Medulla oblongata (tissue), 1 donor: ENCODE results near the gene OSBPL5.

Experiments used
- DNase-seq: peaks from one replicate; pipeline ENCODE4 v3.0.0-alpha.2; 2015; ENCODE audit errors: extremely low spot score

OSBPL5 gene

DNA sequence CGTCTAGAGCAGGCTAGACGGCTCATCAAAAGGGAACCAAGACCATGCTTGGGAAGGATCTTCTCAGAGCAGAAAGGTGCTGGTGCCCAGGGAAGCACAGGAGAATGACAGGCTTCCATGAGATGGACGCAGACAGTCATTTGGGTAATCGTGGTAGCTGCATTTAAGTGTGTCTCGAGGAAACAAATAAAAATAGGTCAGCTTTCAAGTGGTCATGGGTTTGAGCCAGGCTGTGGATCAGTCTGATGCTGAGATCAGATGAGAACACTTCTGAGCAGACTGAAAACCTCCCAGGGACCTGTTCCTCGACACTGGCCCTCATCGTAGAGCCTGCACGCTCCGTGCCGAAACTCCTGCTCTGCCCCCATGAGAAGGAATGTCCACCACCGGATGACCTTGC lies 112.5 kb downstream of the OSBPL5 start:
- DNase-seq, result no peak

DNA sequence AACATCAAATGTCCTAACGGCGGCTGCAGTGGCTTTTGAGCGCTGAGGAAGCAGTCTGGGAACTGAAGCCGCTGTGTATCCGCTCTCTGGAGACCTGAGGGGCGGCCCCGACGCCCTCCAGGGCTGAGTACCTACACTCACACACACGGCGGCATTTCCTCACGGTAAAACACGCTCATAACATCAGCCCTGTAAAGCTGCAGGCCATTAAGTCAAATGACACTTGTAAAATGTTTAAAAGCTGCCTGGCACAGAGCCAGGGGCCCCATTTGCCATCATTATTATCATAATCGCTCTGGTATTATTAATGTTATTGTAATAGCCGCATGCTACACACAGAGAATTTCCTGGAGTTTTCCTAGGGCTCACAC lies 113.0 kb downstream of the OSBPL5 start:
- DNase-seq, result no peak

DNA sequence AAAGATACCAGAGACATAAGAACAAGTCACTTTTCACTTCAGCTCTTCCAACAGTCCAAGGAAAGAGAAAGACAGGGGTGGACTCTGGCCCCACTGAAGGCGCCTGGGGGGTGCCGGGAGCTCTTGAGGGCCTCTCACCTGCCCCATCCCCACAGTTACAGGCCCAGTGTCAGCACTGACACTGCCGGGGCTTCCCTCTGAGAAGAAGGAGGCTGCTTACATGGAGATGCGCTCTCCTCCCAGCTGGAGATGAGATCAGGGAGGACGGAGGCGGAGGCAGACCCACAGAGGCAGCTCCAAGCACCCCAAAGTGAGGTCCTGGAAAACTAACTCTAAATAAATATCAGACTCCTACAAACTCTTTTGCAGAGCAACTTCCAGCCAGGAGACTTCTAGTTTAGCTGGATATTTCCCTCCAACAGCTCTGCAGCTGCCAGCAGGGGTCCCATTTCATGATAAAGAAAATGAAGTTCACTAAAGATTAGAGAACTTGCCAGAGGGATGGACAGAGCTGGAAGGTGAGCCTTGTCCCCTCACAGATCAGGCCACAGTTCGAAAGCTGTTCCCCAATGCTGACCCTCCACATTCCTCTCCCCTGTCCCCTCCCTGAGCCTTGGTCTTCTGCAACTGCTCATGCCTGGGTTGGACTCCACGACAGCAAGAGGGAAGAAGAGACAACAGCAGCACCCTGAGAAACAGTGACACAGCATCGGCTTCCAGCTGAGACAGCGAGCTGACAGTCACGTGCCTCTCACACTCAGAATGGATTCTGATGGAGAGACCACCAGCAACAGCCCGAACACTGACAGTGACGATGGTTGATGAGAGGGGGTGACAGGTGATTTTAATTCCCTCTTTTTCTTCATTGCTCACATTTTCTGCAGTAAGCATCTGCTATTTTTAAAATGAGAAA lies 113.7 kb downstream of the OSBPL5 start:
- peak; percentile 45 for DNase-seq

DNA sequence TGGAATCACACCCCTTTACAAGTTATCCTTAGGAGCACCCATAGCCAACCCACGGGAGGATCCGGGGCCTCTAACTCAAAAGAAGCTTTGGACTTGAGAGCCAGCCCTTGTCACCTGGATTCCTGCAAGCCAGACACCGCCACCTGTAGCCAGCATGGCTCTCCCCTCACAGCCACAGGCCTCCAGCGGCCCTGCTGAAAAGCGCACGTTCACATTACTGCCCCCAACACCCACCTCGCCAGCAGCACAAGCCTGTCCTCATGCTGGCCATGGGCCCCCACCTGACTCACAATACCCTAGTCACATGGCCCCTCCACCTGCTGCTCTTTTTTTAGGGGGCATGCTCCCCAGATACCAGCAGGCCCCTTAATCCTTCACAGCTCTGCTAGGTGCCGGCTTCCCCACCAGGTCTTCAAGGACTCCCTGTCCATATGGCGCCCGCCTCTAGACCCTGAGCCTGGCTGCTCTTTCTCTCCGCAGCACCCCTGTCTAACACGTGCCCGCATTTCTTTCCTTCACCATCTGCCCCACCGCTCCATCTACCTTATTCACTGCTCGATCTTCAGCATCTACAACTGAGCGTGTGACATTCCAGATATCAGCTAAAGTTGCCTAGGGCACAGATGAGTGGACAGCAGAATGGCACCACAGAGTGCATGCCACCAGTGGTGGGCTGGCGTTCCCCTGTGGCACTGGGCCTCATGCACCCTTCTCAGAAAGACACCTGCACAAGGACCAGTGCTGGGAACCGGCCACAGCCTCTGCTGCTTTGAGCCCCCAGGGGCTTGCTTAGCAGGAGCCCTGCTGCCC lies 114.5 kb downstream of the OSBPL5 start:
- no peak for DNase-seq

DNA sequence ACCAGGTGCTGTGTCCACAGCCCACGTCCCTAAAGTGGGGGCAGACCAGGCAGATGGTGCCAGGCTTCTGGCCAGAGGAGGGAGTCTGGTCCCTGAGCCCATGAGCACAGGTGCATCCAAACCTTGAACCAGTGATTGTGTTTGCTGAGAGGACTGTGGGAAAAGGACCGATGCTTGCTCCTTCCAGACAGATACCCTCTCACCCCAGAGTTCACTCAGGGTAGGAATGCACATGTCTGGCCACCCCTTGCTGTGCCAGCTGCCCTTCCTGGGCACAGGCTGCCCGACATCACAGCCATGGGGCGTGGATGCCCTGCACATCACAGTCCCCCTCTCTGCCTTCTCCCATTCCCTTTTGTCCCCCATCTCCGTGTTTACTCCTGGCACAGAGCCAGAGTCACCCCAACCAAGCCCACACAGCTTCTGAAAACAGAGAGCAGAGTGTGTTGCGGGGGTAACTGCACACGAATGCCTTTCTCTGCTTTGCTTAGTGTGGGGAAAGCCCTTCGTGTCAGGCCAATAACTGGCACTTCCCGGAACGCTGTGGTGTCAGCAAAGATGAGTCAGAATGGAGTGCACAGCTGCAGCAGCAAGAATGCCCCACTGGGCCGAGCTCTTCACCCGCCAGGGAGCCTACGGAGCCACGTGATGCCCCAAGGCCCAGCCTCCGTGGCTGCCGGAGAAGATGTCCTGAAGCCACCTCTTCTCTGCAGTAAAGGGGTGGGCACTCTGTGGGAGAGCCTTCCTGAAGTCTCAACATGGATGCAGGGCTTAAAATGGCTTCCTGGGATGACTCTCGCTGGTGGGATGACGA lies 115.5 kb downstream of the OSBPL5 start:
- DNase-seq, result peak; percentile 94

DNA sequence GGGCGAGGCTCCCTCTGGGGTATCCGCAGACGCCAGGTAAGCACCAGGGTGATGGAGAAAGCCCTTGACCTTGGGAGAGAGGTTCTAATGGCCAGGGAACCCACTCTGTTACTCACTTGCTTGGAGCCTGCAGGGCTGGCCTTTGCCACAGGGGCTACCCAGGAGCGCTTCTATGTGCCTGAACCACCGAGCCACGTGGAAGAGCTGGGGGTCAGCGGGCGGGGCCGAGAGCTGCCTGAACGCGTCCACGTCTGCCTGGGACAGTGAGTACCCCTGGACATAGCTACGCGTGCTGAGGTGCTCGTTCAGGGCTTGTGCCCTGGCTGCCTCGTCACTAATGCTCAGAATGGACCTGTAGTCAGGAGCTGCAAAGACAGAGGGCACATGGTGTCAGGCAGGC lies 117.5 kb downstream of the OSBPL5 start:
- DNase-seq, result no peak

DNA sequence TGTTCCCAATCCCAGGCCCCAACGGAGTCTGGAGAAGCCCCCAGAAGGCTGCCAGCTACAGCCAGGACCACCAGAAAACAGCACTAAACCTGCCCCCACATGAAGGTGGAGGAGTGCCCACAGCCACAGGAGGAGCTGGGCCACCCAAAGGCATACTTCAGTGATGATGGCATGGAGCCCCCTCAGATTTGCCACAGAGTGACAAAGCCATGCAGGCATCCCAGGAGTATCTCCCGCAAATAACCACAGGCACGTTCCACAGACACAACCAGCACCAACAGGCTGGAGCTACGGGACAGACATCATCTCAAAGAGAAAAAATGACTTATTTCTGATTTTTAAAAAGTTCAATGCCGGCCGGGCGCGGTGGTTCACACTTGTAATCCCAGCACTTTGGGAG lies 118.5 kb downstream of the OSBPL5 start:
- DNase-seq, result no peak

DNA sequence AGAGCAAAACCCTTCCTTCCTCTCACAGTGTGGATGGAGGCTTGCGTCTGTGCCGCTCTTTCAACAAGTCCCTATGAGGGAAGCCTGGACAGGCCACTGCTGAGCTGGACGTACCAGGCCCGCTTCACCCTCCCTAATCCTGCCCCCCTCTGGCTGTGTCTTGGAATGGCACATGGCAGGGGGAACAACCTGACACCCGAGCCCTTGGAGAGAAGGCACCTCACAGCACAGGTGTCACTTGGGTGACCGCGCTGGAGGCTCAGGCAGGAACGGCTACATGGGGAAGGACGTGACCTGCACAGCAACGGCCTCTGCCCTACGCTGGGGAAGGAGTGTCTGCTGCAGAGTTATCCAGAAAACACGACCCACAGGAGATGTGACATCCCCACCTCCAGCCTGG lies 118.9 kb downstream of the OSBPL5 start:
- no peak for DNase-seq

DNA sequence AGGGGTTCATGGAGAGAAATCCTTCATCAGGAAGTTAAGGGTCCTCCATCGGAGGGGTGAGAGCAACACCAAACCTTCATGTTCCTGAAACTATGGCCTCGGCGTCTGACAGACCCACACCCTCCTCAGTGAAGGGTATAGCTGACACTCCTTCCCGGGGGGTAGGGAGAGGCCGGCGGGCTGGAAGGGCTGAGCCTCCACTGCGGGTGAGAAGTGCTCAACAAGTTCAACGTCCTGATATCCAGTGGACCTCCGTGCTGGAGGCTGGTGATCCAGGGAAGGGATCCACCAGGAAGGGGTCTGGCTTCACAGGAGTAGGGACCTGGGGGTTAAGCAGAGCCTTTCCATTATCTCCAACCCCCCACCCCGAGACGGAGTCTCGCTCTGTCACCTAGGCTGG lies 120.2 kb downstream of the OSBPL5 start:
- DNase-seq, result no peak

DNA sequence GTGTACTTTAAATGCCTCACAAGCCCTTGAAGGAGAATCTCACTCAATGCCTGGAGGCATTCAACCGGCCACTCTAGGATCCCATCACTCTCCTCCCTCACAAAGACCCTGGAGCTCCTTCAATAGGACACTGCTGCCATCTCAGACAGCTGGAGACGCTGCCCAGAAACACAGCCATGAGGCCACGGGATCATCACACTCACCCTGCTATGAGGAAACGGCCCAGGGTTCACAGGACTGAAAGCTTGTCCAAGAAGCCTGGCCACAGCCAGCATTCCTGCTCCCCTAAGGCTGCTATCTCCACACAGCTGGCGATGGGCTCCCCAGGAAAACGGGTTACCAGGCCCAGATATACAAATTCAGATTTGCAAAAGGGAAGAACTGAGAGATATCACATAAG lies 121.1 kb downstream of the OSBPL5 start:
- no peak for DNase-seq

DNA sequence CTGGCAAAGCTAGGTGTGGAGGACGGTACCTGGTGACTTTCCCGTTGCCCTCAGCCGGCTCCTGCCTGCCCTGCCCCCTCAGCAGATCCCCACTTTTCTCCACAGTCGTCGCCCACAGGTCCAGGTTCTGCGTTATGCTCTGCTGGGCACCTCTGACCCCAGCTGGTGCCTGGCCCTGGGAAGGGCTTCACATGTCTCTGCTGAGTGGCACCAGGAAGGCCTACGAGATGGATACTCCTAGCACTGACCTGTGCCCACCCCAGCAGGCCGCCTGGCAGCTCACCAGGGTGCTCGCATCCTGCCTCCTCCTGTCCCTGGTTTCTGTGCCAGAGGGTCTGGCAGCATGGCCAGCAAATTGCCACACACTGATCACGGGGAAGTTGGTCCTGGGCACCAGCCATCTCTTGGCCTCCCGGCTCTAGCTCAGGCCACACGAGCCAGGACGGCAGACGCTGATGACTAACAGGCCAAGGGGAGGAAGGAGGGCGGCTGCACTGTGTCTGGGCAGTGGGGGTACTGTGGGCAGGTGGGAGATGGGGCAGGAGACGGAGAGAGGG lies 121.7 kb downstream of the OSBPL5 start:
- DNase-seq, result peak; percentile 74

DNA sequence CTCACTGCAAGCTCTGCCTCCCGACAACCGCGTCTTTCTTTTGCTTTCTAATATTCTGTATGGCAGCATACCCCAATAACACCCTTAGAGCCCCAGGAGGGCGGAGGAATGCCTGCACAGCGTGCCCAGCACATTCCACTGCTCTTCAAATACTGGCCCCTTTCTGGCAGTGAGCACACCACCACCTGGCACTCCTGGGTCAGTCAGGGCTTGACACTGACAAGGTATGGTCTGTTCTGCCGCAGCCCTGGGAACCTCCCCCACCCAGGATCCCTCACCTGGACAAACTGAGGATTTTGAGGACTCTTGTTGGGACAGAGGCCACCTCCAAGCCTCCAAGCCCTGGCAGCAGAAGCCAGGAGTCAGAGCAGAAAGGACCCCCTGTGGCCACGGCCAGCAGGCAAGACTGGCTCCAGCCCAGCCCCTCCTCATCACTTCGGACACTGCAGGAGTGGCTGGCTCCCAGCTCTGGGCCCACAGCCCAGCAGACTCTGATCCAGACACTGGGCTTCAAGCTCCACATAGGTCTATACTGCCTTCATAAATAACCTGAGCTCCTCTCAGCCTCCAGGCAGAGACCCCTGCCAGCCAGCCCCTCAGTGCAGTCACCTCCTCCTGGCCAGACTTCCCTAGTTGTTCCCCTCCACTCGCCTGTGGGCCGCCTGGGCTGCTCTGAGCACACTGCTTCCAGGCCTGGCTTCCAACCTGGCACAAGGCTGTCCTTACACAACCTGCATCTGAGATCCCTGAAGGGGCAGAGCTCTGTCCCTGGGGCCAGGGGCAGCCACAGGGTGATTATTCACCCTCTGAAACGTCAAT lies 122.4 kb downstream of the OSBPL5 start:
- DNase-seq, result no peak

DNA sequence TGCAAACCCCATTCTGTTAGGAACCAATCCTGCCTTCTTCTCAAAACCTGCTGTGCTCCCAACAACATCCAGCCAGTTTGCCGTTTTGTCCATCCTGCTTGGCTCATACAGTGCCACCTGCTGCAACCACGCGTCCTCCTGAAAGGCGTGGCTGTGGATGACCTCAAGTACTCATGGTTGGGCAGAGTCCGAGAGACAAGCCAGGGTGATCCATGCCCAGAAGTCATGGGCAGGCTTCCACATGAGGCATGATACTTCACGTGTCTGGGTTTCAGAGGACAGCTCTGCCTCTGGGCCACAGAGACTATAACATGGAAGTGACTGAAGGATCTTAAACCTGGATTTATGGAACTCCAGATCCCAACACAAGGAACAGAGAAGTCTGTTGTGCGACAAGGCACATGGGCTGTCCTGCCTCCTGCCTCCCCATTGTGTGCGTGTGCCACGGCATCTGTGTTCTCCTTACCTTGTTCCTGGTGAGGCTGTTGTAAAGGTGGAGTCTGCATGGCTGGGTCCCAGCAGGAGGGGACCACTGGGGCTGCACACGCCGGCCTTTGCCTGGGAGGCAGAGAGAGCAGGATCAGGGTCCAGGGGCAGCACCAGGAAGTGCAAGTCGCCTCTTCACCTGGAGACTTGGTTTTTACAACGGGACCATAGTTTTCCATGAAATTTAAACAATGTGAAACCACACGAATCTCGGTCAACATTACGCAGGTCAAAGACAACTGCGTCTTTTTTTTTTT lies 123.2 kb downstream of the OSBPL5 start:
- peak; percentile 51 for DNase-seq

DNA sequence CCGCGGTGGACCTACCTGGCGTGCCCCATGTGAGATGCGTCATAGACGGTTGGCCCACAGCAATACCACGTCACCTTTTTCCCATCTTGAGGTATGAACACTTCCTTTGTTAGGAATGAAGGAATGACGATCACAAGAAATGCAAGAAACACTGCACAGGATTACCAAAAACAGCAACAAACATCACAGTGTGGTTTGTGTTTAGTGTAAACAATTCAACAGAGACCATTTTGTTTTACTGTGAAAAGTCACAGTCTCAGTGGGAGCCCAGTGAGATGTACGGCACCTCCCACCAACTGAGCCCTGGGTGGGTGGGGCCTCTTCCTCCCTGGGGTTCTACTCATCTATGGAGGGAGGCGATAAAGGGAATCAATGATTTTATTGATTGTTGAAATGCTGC lies 124.2 kb downstream of the OSBPL5 start:
- DNase-seq, result no peak

DNA sequence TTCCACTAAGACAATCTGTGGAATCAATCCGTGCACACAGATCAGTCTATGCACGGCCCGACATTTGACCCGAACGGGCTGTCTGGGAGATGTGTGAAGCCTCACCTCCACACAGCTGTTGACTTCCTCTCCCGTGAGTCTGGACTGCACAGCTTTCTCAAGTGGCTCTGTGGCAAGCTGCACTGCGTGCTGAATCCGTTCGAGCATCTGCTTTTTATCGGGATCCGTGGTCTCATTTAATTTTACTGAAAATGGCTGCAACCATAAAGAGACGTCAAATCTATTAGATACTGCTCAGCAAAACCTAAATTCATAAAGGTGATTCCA lies 127.2 kb downstream of the OSBPL5 start:
- no peak for DNase-seq
